ENCODE measurements around the gene GSK3A. TPM values are rescaled to one million over a fixed set of nuclear protein-coding genes. Genes with fewer than 3 reads are reported as not detected.

Gene GSK3A
- total RNA-seq, 4 donors from 2014 or later = 24.7 to 34.5 (median 28.3) TPM

DNA sequence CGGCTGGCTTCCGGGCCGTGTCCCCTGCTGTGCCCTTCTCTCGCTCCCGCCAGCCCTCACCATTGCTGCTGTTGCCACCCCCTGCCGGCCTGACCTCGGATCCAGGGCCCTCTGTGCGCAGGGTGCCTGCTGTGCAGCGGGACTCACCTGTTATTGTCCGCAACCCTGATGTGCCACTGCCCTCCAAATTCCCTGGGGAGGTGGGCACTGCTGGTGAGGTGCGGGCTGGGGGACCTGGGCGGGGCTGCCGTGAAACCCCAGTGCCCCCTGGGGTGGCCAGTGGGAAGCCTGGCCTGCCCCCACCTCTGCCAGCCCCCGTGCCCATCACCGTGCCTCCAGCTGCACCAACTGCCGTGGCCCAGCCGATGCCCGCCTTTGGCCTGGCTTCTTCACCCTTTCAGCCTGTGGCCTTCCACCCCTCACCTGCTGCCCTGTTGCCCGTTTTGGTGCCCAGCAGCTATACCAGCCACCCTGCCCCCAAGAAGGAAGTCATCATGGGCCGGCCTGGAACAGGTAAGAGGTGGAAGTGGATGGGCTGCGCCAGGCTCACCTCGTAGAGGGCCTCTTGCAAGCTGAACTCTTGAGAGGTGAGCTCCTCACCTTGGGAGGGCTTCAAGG, 31.8 kb upstream of the GSK3A start:
- DNase-seq (ENCODE audit: low spot score in 2 of 2) = no peak
- TF ChIP-seq, protein P1, sequence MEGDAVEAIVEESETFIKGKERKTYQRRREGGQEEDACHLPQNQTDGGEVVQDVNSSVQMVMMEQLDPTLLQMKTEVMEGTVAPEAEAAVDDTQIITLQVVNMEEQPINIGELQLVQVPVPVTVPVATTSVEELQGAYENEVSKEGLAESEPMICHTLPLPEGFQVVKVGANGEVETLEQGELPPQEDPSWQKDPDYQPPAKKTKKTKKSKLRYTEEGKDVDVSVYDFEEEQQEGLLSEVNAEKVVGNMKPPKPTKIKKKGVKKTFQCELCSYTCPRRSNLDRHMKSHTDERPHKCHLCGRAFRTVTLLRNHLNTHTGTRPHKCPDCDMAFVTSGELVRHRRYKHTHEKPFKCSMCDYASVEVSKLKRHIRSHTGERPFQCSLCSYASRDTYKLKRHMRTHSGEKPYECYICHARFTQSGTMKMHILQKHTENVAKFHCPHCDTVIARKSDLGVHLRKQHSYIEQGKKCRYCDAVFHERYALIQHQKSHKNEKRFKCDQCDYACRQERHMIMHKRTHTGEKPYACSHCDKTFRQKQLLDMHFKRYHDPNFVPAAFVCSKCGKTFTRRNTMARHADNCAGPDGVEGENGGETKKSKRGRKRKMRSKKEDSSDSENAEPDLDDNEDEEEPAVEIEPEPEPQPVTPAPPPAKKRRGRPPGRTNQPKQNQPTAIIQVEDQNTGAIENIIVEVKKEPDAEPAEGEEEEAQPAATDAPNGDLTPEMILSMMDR (IDR thresholded peaks at IDR 0.05) = no peak
- TF ChIP-seq EP300 (IDR thresholded peaks at IDR 0.05) = no peak
- TF ChIP-seq POLR2A (IDR thresholded peaks at IDR 0.05) = no peak
- no peaks in the 10 kb centered on the region for H3K9me3 ChIP-seq
- peaks cover 0 to 47% (median 19%) of the 10 kb centered on the region in 3 donors for H3K36me3 ChIP-seq
- 89 to 90% methylated on average over 20 to 22 of the region's 22 CpGs for WGBS, 2 donors
- peak overlapping the region in 2 of 4 donors; percentile 39 to 96 for H3K27ac ChIP-seq
- no peaks in the 10 kb centered on the region for H3K27me3 ChIP-seq
- peaks cover 0 to 88% (median 56%) of the 10 kb centered on the region in 4 donors for H3K4me1 ChIP-seq
- H3K4me3 ChIP-seq = no peak overlapping the region

GRCh38 chr19:42273407-42274064, 31.1 kb upstream of the GSK3A start:
- WGBS, 2 donors = 90 to 93% methylated on average over 42 to 43 of the region's 43 CpGs
- H3K27me3 ChIP-seq = no peaks in the 10 kb centered on the region
- H3K4me3 ChIP-seq = no peak overlapping the region
- no peak for DNase-seq (ENCODE audit: low spot score in 2 of 2)
- TF ChIP-seq POLR2A (IDR thresholded peaks at IDR 0.05) (no peak), EP300 (IDR thresholded peaks at IDR 0.05) (no peak)
- TF ChIP-seq, protein P1 (IDR thresholded peaks at IDR 0.05) = no peak
- peaks cover 0 to 81% (median 50%) of the 10 kb centered on the region in 4 donors for H3K4me1 ChIP-seq
- H3K27ac ChIP-seq = peak overlapping the region in 2 of 4 donors; percentile 29 to 100
- H3K9me3 ChIP-seq = no peaks in the 10 kb centered on the region
- H3K36me3 ChIP-seq = peaks cover 0 to 47% (median 19%) of the 10 kb centered on the region in 3 donors

GRCh38 chr19:42272989-42273406, 30.6 kb upstream of the GSK3A start:
- Histone ChIP-seq H3K36me3 (peaks cover 0 to 47% (median 19%) of the 10 kb centered on the region in 3 donors), H3K4me1 (peaks cover 0 to 76% (median 44%) of the 10 kb centered on the region in 4 donors), H3K27ac (peak overlapping the region in 2 of 4 donors; percentile 29 to 100), H3K4me3 (no peak overlapping the region), H3K9me3 (no peaks in the 10 kb centered on the region), H3K27me3 (no peaks in the 10 kb centered on the region)
- TF ChIP-seq, protein P1 (IDR thresholded peaks at IDR 0.05) = no peak
- TF ChIP-seq EP300 (IDR thresholded peaks at IDR 0.05) (no peak), POLR2A (IDR thresholded peaks at IDR 0.05) (no peak)
- WGBS, 2 donors = 93 to 95% methylated on average over 18 to 21 of the region's 23 CpGs
- no peak for DNase-seq (ENCODE audit: low spot score in 2 of 2)

GRCh38 chr19:42272535-42272897, 30.1 kb upstream of the GSK3A start:
- Histone ChIP-seq H3K4me1 (peaks cover 0 to 76% (median 42%) of the 10 kb centered on the region in 4 donors), H3K27ac (peak overlapping the region in 2 of 4 donors; percentile 38 to 100), H3K36me3 (peaks cover 0 to 47% (median 19%) of the 10 kb centered on the region in 3 donors), H3K9me3 (no peaks in the 10 kb centered on the region), H3K27me3 (no peaks in the 10 kb centered on the region), H3K4me3 (no peak overlapping the region)
- no peak for DNase-seq (ENCODE audit: low spot score in 2 of 2)
- WGBS, 2 donors = 86% methylated on average over 7 of the region's 9 CpGs; no CpG with 5 or more reads in 1 of the 2 donors
- TF ChIP-seq, protein P1 (IDR thresholded peaks at IDR 0.05) = no peak
- TF ChIP-seq EP300 (IDR thresholded peaks at IDR 0.05) (no peak), POLR2A (IDR thresholded peaks at IDR 0.05) (no peak)
